Measurements from ENCODE around the gene BPIFB1. TPM values are rescaled to one million over a fixed set of nuclear protein-coding genes. Genes with fewer than 3 reads are reported as not detected.

The BPIFB1 gene
- total and polyA plus RNA-seq, 2 of the 13 experiments (the other 11 are each of a cell fraction or from before 2014, with no cell fraction given): 0.82 to 4.4 TPM

GRCh38 chr20:33280000-33280680, 2.9 kb upstream of the BPIFB1 start (continued):
- TF ChIP-seq SIN3A (IDR thresholded peaks at IDR 0.05; ENCODE audit: borderline replicate concordance, low read depth, low read length) (no peak), RARG (CRISPR knock-in tag; IDR thresholded peaks at IDR 0.05; ENCODE audit: low read depth) (no peak), MXD3 (CRISPR knock-in tag; IDR thresholded peaks at IDR 0.05) (0 out of 2 replicates have a peak, but pooled peaks have one; percentile 46), PRPF4 (IDR thresholded peaks at IDR 0.05; ENCODE audit: low read depth, low read length, poor library complexity, severe bottlenecking) (no peak), ZNF703 (CRISPR knock-in tag; IDR thresholded peaks at IDR 0.05; ENCODE audit: borderline replicate concordance) (no peak), ZNF446 (CRISPR knock-in tag; IDR thresholded peaks at IDR 0.05) (no peak), ZNF253 (CRISPR knock-in tag; IDR thresholded peaks at IDR 0.05; ENCODE audit: borderline replicate concordance) (no peak), PAXIP1 (CRISPR knock-in tag; conservative IDR thresholded peaks at IDR 0.05) (peak; percentile 80), ZBTB7A (CRISPR knock-in tag; IDR thresholded peaks at IDR 0.05) (no peak), RNF2 (conservative IDR thresholded peaks at IDR 0.05; ENCODE audit: low read depth) (peak; percentile 63), KLF16 (CRISPR knock-in tag; IDR thresholded peaks at IDR 0.05) (peak in 1 of 2 experiments; percentile 55; a peak in 1 of 4 replicates), RXRB (CRISPR knock-in tag; IDR thresholded peaks at IDR 0.05; ENCODE audit: borderline replicate concordance) (peak; percentile 78), SMAD3 (CRISPR knock-in tag; IDR thresholded peaks at IDR 0.05) (peak; percentile 54; the same call in 1 of the 2 replicates), TSC22D2 (CRISPR knock-in tag; IDR thresholded peaks at IDR 0.05; ENCODE audit: borderline replicate concordance) (peak; percentile 62; the same call in 1 of the 2 replicates), ZNF614 (CRISPR knock-in tag; IDR thresholded peaks at IDR 0.05; ENCODE audit: borderline replicate concordance) (peak; percentile 58; the same call in 1 of the 2 replicates), ZBTB7B (CRISPR knock-in tag; IDR thresholded peaks at IDR 0.05) (peak; percentile 76), NR2F6 (IDR thresholded peaks at IDR 0.05) (peak; percentile 45; the same call in 1 of the 2 replicates), NR2F6 (CRISPR knock-in tag; IDR thresholded peaks at IDR 0.05) (peak; percentile 81), KLF6 (CRISPR knock-in tag; IDR thresholded peaks at IDR 0.05) (peak; percentile 39; the same call in 1 of the 2 replicates), ZNF567 (CRISPR knock-in tag; IDR thresholded peaks at IDR 0.05; ENCODE audit: borderline replicate concordance) (0 out of 2 replicates have a peak, but pooled peaks have one; percentile 26), KDM2A (CRISPR knock-in tag; IDR thresholded peaks at IDR 0.05; ENCODE audit: borderline replicate concordance, low read depth) (peak; percentile 59; the same call in 1 of the 2 replicates)
- TF ChIP-seq, protein P1, sequence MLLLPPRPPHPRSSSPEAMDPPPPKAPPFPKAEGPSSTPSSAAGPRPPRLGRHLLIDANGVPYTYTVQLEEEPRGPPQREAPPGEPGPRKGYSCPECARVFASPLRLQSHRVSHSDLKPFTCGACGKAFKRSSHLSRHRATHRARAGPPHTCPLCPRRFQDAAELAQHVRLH (CRISPR knock-in tag; IDR thresholded peaks at IDR 0.05; ENCODE audit: borderline replicate concordance, low read depth): peak; percentile 64; the same call in 1 of the 2 replicates
- TF ChIP-seq, protein P2, sequence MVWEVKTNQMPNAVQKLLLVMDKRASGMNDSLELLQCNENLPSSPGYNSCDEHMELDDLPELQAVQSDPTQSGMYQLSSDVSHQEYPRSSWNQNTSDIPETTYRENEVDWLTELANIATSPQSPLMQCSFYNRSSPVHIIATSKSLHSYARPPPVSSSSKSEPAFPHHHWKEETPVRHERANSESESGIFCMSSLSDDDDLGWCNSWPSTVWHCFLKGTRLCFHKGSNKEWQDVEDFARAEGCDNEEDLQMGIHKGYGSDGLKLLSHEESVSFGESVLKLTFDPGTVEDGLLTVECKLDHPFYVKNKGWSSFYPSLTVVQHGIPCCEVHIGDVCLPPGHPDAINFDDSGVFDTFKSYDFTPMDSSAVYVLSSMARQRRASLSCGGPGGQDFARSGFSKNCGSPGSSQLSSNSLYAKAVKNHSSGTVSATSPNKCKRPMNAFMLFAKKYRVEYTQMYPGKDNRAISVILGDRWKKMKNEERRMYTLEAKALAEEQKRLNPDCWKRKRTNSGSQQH (CRISPR knock-in tag; IDR thresholded peaks at IDR 0.05; ENCODE audit: low read depth): peak; percentile 63; the same call in 1 of the 2 replicates

Data from HepG2 (cell line).